Measurements from ENCODE around the gene BMPR1B.

- no peak for TF ChIP-seq POLR2A (IDR thresholded peaks at IDR 0.05; ENCODE audit: low read depth, low read length)
- no peak for TF ChIP-seq POLR2AphosphoS5 (IDR thresholded peaks at IDR 0.05; ENCODE audit: low read depth, low read length)
- TF ChIP-seq TAF1 (IDR thresholded peaks at IDR 0.05; ENCODE audit: low read depth, low read length) = no peak
- TF ChIP-seq PAX5 (IDR thresholded peaks at IDR 0.05; ENCODE audit: insufficient read depth, low read length, severe bottlenecking) = no peak
- TF ChIP-seq SPI1 (IDR thresholded peaks at IDR 0.05; ENCODE audit: low read depth, low read length) = no peak
Measured at GRCh38 chr4:95045429-95045828, 287.7 kb downstream of the BMPR1B start.

All from GM12891 (cell line).